SHP77 treated with DMSO at 0.1 percent for 48 hours (cell line): Measurements from ENCODE around the gene CUTA.
"Not testable (repeated sequence)": the region's sequence is repeated elsewhere in the genome, so short reads cannot be mapped to it uniquely, and the experiment has no call there.

Experiments
- DNase-seq: peaks from one replicate; lab custom pipeline; 2025; lab: John Stamatoyannopoulos, UW

The CUTA gene

DNA sequence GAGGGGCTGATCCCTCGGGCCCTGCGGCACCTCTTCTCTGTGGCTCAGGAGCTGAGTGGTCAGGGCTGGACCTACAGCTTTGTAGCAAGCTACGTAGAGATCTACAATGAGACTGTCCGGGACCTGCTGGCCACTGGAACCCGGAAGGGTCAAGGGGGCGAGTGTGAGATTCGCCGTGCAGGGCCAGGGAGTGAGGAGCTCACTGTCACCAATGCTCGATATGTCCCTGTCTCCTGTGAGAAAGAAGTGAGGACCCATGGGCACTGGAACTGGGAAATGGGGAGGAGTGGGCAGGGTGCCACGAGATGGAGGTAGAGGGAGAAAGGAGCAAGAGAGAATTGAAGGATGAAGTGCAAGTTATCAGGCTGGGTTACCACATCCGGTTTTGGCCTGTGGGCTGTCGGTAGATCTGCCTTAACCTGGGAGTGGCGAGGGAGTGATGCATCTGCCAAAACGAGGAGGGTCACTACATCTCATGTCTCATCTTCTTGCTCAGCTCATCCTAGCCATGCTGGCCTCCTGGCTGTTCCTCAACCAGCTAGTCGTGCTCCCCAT, 12.4 kb downstream of the CUTA start:
- no peak for DNase-seq

- no peak for DNase-seq
These were observed 13.0 kb downstream of the CUTA start for GRCh38 chr6:33404884-33405283.

GRCh38 chr6:33399881-33400280, 18.0 kb downstream of the CUTA start:
- not testable (repeated sequence) for DNase-seq

GRCh38 chr6:33398601-33399000, 19.3 kb downstream of the CUTA start:
- not testable (repeated sequence) for DNase-seq

DNA sequence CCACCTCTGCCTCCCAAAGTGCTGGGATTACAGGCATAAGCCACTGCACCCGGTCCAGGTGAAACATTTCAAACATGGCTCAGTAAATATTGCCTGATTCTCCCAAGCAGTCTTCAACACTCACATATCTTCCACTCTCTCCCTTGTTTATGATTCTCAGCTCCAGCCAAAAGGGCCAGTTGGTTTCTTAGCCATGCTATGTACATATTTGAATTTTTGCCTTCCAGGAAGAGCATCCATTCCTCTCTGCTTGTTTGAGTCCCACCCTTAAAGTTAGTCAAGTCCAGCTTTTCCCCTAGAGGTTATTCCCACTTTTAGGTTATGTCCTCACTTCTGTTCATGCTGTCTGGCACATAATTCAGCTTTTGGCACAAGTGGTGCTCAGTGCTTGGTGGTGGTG, 20.4 kb downstream of the CUTA start:
- no peak for DNase-seq

GRCh38 chr6:33392979-33393378, 24.9 kb downstream of the CUTA start:
- DNase-seq = no peak

DNA sequence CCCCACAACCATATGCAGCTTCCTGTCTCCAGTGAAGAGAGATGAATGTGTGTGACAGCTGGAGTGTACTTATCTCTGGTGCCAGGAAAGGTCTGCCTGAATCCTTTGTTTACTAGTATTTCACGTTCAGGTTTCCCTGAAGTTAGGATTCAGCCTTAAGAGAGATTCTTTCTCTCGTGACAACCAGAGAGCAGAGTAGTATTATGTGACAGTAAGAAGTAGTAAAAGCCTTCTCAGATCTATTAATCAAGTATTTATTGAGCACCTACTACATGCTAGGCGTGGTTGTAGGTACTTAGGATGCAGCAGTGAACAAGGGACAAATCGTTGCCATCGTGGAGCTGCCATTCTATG, 25.3 kb downstream of the CUTA start:
- no peak for DNase-seq

GRCh38 chr6:33391922-33392594, 25.8 kb downstream of the CUTA start:
- DNase-seq = no peak

DNA sequence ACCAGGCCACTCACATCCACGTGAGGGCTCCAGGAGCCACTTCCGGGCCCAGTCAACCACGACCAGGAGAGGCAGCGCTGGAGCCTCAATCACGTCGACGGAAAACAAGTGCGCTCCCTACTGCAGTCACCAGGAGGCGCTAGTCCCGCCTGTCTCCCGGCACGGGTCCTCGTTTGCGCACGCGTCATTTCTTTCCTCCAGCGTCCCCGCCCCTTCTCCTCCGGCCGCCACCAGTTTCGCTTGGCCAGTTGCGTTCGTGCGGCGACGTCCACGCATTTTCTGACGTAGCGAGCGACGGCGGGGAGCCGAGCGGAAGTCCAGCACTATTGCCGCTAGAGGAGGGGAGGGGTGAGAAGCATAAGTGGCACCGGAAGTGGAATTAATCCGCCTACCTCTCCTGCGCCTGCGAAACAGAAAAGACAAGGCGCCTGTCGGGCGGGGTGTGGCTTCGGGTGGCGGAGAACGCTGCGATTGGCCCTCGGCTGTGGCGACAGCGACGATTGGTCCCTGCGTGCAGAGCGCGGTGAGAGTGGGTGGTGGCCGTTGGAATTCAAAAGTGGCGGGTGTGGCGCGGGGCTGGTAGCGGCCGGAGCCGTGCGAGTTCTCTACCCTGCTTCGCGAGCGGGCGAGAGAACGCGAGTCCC, 26.5 kb downstream of the CUTA start, which contains the start of gene KIFC1:
Gene KIFC1, plus strand, starts transcription at position 546 of the 644 bp plus-strand sequence. CDS start 163 bp downstream, outside the sequence.
- peak; percentile 97 for DNase-seq

DNA sequence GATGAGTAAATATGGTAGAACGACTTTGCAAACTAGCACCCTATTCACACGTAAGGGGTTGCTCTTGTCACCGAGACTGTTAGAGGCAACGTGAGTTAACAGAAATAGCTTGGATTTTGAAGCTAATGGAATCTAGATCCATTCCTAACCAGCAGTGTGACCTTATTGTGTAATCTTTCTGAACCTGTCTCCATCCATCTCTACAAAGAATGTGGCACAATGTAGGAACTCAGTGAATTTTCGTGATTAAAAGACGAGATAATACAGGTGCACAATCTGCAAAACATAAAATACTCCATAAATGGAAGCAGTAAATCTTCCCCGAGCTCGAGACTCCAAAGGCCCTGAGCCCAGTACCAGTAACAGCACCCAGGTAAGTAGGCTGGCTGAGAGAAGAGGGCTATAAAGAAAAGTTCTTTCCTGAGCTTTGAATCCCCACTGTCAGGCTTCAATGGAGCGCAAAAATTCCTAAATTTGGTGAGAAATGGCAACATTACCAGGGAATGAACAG, 27.1 kb downstream of the CUTA start:
- DNase-seq = no peak

- no peak for DNase-seq
These were observed 27.7 kb downstream of the CUTA start for GRCh38 chr6:33390173-33390572.

- no peak for DNase-seq
These were observed 33.3 kb downstream of the CUTA start for GRCh38 chr6:33384581-33385020.

- no peak for DNase-seq
These were observed 34.3 kb downstream of the CUTA start for GRCh38 chr6:33383427-33384185.

- no peak for DNase-seq
These were observed 37.5 kb downstream of the CUTA start for GRCh38 chr6:33380272-33380981.

- DNase-seq = not testable (repeated sequence)
These were observed 38.7 kb downstream of the CUTA start for GRCh38 chr6:33379184-33379583.

GRCh38 chr6:33377171-33377570, 40.7 kb downstream of the CUTA start:
- no peak for DNase-seq

DNA sequence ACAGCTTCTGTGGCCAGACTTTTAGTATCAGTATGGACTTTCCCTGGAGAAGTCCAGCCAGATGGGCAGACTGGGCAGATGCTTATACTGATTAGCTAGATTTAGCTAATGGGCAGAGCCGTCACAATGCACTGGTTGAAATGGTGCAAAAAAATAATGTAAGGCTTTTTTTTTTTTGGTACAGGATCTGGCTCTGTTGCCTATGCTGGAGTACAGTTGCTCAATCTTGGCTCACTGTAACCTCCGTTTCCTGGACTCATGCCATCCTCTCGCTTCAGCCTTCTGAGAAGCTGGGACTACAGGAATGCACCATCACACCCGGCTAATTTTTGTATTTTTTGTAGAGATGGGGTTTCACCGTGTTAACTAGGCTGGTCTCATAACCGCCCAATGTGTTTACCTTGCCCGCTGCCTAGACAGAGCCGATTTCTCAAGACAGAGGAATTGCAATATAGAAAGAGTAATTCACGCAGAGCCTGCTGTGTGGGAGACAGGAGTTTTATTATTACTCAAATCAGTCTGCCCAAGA, 42.7 kb downstream of the CUTA start:
- DNase-seq = no peak

DNA sequence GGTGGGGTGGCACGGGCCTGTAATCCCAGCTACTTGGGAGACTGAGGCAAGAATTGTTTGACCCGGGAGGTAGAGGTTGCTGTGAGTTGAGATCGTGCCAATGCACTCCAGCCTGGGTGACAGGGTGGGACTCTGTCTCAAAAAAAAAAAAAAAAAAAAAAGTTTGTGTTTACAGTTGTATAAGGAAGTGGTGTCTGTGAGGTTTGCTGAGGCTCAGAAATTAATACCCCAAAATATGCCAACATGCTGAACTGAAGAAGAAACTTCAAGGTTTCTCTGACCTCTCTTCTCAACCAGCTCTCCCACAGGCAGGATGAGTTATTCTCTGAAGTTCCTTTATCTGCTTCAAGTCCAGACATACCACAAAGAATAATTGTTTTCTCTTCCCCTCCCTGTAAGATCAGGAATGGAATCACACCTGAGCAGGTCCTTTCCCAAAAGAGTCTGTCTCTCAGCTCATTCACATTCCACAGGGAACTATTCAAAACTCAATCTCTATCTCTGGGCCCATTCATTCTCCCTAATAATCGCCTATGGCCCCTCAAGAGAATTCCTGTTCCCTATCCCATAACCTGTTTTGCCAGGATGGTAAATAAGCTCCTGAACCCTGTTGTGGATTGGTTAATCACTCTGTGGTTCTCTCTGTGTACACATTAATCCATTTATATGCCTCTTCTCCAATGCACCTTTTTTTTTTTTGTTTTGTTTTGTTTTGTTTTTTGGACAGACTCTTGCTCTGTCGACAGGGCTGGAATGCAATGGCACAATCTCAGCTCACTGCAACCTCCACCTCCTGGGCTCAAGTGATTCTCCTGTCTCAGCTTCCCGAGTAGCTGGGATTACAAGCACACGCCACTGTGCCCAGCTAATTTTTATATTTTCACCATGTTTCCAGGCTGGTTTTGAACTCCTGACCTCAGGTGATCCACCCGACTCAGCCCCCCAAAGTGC, 43.7 kb downstream of the CUTA start:
- no peak for DNase-seq

DNA sequence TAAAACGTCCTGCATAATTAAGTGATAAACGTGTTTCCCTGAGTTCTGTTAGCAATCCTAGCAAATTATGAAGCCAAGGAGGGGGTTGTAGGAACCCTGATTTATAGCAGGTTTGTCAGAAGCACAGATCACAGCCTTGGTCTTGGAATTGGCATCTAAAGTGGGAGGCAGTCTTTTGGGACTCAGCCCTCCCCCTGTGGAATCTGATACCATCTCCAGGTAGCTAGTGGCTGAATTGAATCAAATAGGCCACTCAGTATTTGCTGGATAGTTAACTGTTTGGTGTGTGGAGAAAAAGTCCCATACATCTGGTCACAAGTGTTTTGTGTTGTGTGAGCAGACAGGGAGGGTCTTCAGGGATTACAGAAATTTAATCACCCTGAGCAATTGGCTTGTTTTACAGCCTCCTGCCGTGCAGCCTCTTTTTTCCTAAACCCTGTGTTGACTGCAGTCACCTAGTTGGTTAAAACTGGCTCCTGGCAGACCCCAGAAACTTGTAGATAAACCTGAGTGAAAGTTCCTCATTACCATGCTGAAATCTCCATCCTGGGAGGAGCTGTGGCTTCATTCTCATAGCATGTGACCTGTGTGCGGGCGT, 45.3 kb downstream of the CUTA start:
- no peak for DNase-seq

DNA sequence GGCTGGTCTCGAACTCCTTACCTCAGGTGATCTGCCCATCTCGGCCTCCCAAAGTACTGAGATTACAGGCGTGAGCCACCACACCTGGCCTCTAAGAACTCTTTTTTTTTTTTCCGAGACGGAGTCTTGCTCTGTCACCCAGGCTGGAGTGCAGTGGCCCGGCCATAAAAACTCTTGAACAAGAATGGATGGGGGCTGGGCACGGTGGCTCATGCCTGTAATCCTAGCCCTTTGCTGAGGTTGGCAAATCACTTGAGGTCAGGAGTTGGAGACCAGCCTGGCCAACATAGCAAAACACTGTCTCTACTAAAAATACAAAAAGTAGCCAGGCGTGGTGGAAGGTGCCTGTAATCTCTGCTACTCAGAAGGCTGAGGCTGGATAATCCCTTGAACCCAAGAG, 46.0 kb downstream of the CUTA start:
- DNase-seq = not testable (repeated sequence)
